K562 (cell line): ENCODE data around the gene ACBD6. TPM values are rescaled to one million over a fixed set of nuclear protein-coding genes. Genes with fewer than 3 reads are reported as not detected.
A peak's percentile ranks its signal among the peaks of the same experiment; 100 is the strongest.

ENCODE experiments used
- ATAC-seq: fragments of 200-7000 bp; cut with Tn5 transposase; 3 replicates; pipeline ENCODE4 v1.9.1; 2020; ENCODE audit warnings: moderate library complexity
- BruUV-seq: library from RNA; stranded (reverse); fragments of 400-500 nt; replicated peaks from 2 replicates; lab custom pipeline; 2021; lab: Mats Ljungman, UMichigan
- CTCF ChIA-PET: fragments of 300-600 bp; formaldehyde crosslinking; extraction: SDS; loops from one replicate; lab custom pipeline; 2021; ENCODE audit warnings: low intra/inter-chr PET ratio; lab: Yijun Ruan, JAX
- POLR2A ChIA-PET: fragments of 300-600, 350-650 bp; sonication (Branson Sonifier 250); formaldehyde crosslinking; extraction: SDS; loops from one replicate; lab custom pipeline; 2021; ENCODE audit warnings: antibody characterized with exemption, inconsistent platforms; lab: Yijun Ruan, JAX
- DNase-seq, 4 experiments: peaks; one replicate each; pipeline versions ENCODE4 v3.0.0 to v3.0.0-alpha.2; 2011 to 2018; ENCODE audit warnings: low spot score in 3 of 4, mixed read lengths in 3 of 4; ENCODE audit errors: extremely low read depth in 1 of 4
- FAIRE-seq: peaks from 2 replicates; lab custom pipeline; 2011; peaks lifted over from hg19 to GRCh38; lab: Jason Lieb, UNC
- H2AFZ ChIP-seq: 2 replicates; pipeline ENCODE4 v1.6.0; 2011; ENCODE audit warnings: low read depth, low read length, control low read depth, inconsistent platforms
- H3K27ac ChIP-seq: fragments of 200-600 bp; 3 replicates; pipeline ENCODE4 v1.8.0; 2011; ENCODE audit warnings: low read depth, mild to moderate bottlenecking, control low read depth, inconsistent platforms, low read length, moderate library complexity, mixed read lengths; ENCODE audit errors: extremely low read depth
- H3K27me3 ChIP-seq, 2 experiments: fragments of 300-600 bp in 1 of 2; 2 replicates in 1 of 2; 3 replicates in 1 of 2; pipeline versions ENCODE4 v1.6.0 to v1.8.0; 2011; ENCODE audit warnings: inconsistent platforms in 2 of 2, low read length in 2 of 2, mild to moderate bottlenecking in 1 of 2, mixed read lengths in 1 of 2, moderate library complexity in 1 of 2; ENCODE audit not compliant: control insufficient read depth in 2 of 2, insufficient read depth in 2 of 2
- H3K36me3 ChIP-seq: fragments of 300-600 bp; 3 replicates; pipeline ENCODE4 v1.8.0; 2011; ENCODE audit warnings: mild to moderate bottlenecking, low read length, inconsistent platforms; ENCODE audit not compliant: control insufficient read depth, insufficient read depth
- H3K4me1 ChIP-seq, 2 experiments: fragments of 200-600 bp in 1 of 2; replicated peaks in 1 of 2; 2 replicates in 1 of 2; 3 replicates in 1 of 2; pipeline versions ENCODE4 v1.5.1 to v1.8.0; 2011; ENCODE audit warnings: inconsistent platforms in 2 of 2, low read length in 2 of 2, mild to moderate bottlenecking in 1 of 2, mixed read lengths in 1 of 2, moderate library complexity in 1 of 2; ENCODE audit not compliant: control insufficient read depth in 2 of 2, insufficient read depth in 2 of 2
- H3K4me2 ChIP-seq: 2 replicates; pipeline ENCODE4 v1.6.1; 2011; ENCODE audit warnings: low read length, control low read depth, inconsistent platforms, mixed read lengths; ENCODE audit not compliant: insufficient read depth
- H3K4me3 ChIP-seq: fragments of 200-600 bp; sonication (generic), shearing (Covaris generic); 2 replicates; pipeline ENCODE4 v1.5.1; 2016; ENCODE audit warnings: control low read depth, inconsistent platforms
- H3K79me2 ChIP-seq: fragments of 200-600 bp; 3 replicates; pipeline ENCODE4 v1.8.0; 2011; ENCODE audit warnings: low read length, inconsistent platforms; ENCODE audit not compliant: control insufficient read depth, insufficient read depth
- H3K9ac ChIP-seq, 2 experiments: 2 replicates each; pipeline versions ENCODE4 v1.6.0 to v1.6.1; 2011; ENCODE audit warnings: low read depth in 2 of 2, low read length in 2 of 2, control low read depth in 1 of 2, inconsistent platforms in 1 of 2, mild to moderate bottlenecking in 1 of 2, mixed read lengths in 1 of 2; ENCODE audit not compliant: insufficient read depth in 1 of 2
- H3K9me1 ChIP-seq: one replicate; pipeline ENCODE4 v1.6.0; 2011; ENCODE audit warnings: inconsistent platforms, mild to moderate bottlenecking, low read length, moderate library complexity; ENCODE audit not compliant: control insufficient read depth, insufficient read depth
- H3K9me3 ChIP-seq: replicated peaks from 2 replicates; pipeline ENCODE4 v1.5.1; 2011; ENCODE audit warnings: low read depth, low read length, inconsistent platforms; ENCODE audit not compliant: control insufficient read depth, insufficient read depth
- H4K20me1 ChIP-seq: replicated peaks from 2 replicates; pipeline ENCODE4 v1.6.1; 2011; ENCODE audit warnings: low read length, inconsistent platforms, mixed read lengths; ENCODE audit not compliant: control insufficient read depth, insufficient read depth
- ATF3 ChIP-seq, 2 experiments: fragments of 450-650 bp in 1 of 2; sonication (generic) in 1 of 2; formaldehyde crosslinking in 1 of 2; IDR thresholded peaks in 1 of 2; conservative IDR thresholded peaks in 1 of 2; 2 replicates each; pipeline versions ENCODE4 v1.6.1 to v1.8.1; 2016 to 2023; ENCODE audit warnings: mild to moderate bottlenecking in 2 of 2, moderate library complexity in 2 of 2, inconsistent platforms in 1 of 2, missing genetic modification reagents in 1 of 2
- CC2D1A ChIP-seq: fragments of 450-650 bp; IDR thresholded peaks from 2 replicates; pipeline ENCODE4 v1.6.1; 2017; ENCODE audit warnings: mild to moderate bottlenecking
- CEBPG ChIP-seq, 3 experiments: fragments of 200-800 bp in 1 of 3; sonication (Bioruptor generic) in 1 of 3; sonication (generic) in 1 of 3; formaldehyde crosslinking in 1 of 3; IDR thresholded peaks in 2 of 3; conservative IDR thresholded peaks in 1 of 3; 2 replicates each; pipeline versions ENCODE4 v1.6.1 to v1.8.0; 2016 to 2022; ENCODE audit warnings: missing compliant biosample characterization in 2 of 3, missing genetic modification characterization in 2 of 3, mild to moderate bottlenecking in 1 of 3, missing genetic modification reagents in 1 of 3
- CHAMP1 ChIP-seq: fragments of 450-650 bp; IDR thresholded peaks from 2 replicates; pipeline ENCODE4 v1.6.1; 2016; ENCODE audit warnings: mild to moderate bottlenecking
- CTCF ChIP-seq, 3 experiments: IDR thresholded peaks in 2 of 3; conservative IDR thresholded peaks in 1 of 3; 2 replicates each; pipeline ENCODE4 v1.5.1; 2011 to 2012; ENCODE audit warnings: low read length in 3 of 3, mild to moderate bottlenecking in 3 of 3, control low read depth in 2 of 3, improper control_type of control experiment in 1 of 3, inconsistent platforms in 1 of 3, low read depth in 1 of 3, mixed read lengths in 1 of 3, moderate library complexity in 1 of 3; ENCODE audit not compliant: insufficient read depth in 2 of 3
- DPF2 ChIP-seq: fragments of 450-650 bp; IDR thresholded peaks from 2 replicates; pipeline ENCODE4 v1.6.1; 2016
- ETV6 ChIP-seq, 3 experiments: fragments of 150-350 bp in 1 of 3; sonication (generic) in 1 of 3; formaldehyde crosslinking in 1 of 3; IDR thresholded peaks; 2 replicates each; pipeline versions ENCODE4 v1.6.1 to v1.8.0; 2014 to 2022; ENCODE audit warnings: borderline replicate concordance in 2 of 3, low read depth in 2 of 3, antibody characterized with exemption in 1 of 3, low read length in 1 of 3, mild to moderate bottlenecking in 1 of 3, missing genetic modification reagents in 1 of 3
- HLTF ChIP-seq: fragments of 450-650 bp; IDR thresholded peaks from 2 replicates; pipeline ENCODE4 v1.6.1; 2016
- YY1 ChIP-seq, 3 experiments: IDR thresholded peaks; 2 replicates each; pipeline ENCODE4 v1.6.1; 2011; ENCODE audit warnings: low read length in 2 of 3, mild to moderate bottlenecking in 2 of 3, moderate library complexity in 2 of 3, borderline replicate concordance in 1 of 3, control low read depth in 1 of 3, low read depth in 1 of 3; ENCODE audit not compliant: insufficient read depth in 3 of 3, insufficient replicate concordance in 2 of 3, control insufficient read depth in 1 of 3, insufficient read length in 1 of 3; ENCODE audit errors: extremely low read depth in 1 of 3
- ZFP30 ChIP-seq: fragments of 250-450 bp; sonication (Bioruptor Pico); IDR thresholded peaks from 2 replicates; pipeline ENCODE4 v1.8.0; 2022; ENCODE audit warnings: moderate library complexity, mild to moderate bottlenecking, inconsistent platforms, borderline replicate concordance
- ZNF584 ChIP-seq: fragments of 200-800 bp; sonication (Bioruptor generic); IDR thresholded peaks from 2 replicates; pipeline ENCODE4 v1.6.1; 2016; ENCODE audit warnings: low read depth, mild to moderate bottlenecking, missing genetic modification characterization, missing compliant biosample characterization
- WGBS: fragments of 100-300 bp; shearing (Covaris generic); methylation state at CpG from one replicate; pipeline ENCODE4 v1.1.6; 2016; ENCODE audit warnings: low coverage, mixed read lengths; ENCODE audit not compliant: insufficient coverage; ENCODE audit errors: missing lambda C conversion rate; 5-methylcytosine and 5-hydroxymethylcytosine counted together
- in situ Hi-C: fragments of 300-500 bp; cut with MboI; formaldehyde crosslinking; loops from 4 replicates; pipeline ENCODE4 v1.15.0; 2018; ENCODE audit warnings: inconsistent platforms, mixed read lengths
- intact Hi-C: fragments of 100-400 bp; cut with micrococcal nuclease; formaldehyde crosslinking; loops from 2 replicates; pipeline ENCODE4 v1.14.2; 2022
- polyA plus RNA-seq, 8 experiments: library from polyadenylated mRNA; depleted of rRNA in 4 of 8; stranded (reverse) in 5 of 8; unstranded in 3 of 8; fragments of >200 nt; fragmentation: Nextera tagmentation in 2 of 8; fragmentation: Illumina TruSeq in 1 of 8; extraction: Ambion mirVana in 2 of 8; extraction: Trizol in 1 of 8; gene quantifications; 2 replicates each; pipeline versions ENCODE4 v1.2.1 to v1.2.3, GENCODE V29; 2011 to 2014; ENCODE audit warnings: inconsistent platforms in 1 of 8, missing spikeins in 1 of 8
- total RNA-seq, 7 experiments: library from RNA; depleted of rRNA in 6 of 7; stranded (reverse); fragments of >200 nt in 6 of 7; fragmentation: Illumina TruSeq in 2 of 7; extraction: Trizol in 2 of 7; gene quantifications; 2 replicates each; pipeline versions ENCODE4 v1.2.1 to v1.2.3, GENCODE V29; 2011 to 2021; ENCODE audit warnings: low replicate concordance in 1 of 7

The ACBD6 gene
- total and polyA plus RNA-seq, 9 of the 15 experiments (the other 6 are each of a cell fraction or from before 2014, with no cell fraction given): 16.9 to 107 (median 77.7) TPM

GRCh38 chr1:180507795-180508724 is 5.7 kb upstream of the ACBD6 start:
- ATAC-seq: peak; percentile 48
- POLR2A ChIA-PET: interaction anchor here (1.0 kb wide), 2 partner anchors 8 kb away, joined by 3 read pairs; no protein-coding TSS in a partner anchor
- Histone ChIP-seq H3K9me3 (no peaks in the 10 kb centered on the region), H3K9me1 (no peaks in the 10 kb centered on the region), H4K20me1 (no peaks in the 10 kb centered on the region), H3K79me2 (no peaks in the 10 kb centered on the region), H3K4me3 (no peak overlapping the region), H3K27me3 (no peaks in the 10 kb centered on the region), H3K4me1 (peaks cover 3 to 5% of the 10 kb centered on the region in 2 experiments; a peak in 2 of 5 replicates), H3K27ac (no peak overlapping the region), H3K9ac (no peak overlapping the region), H3K36me3 (no peaks in the 10 kb centered on the region), H3K4me2 (no peak overlapping the region), H2AFZ (peak overlapping the region; percentile 28)
- peak; percentile 55 to 60 (median 56) for DNase-seq
- no peak for FAIRE-seq
- in situ Hi-C loops: no loop called here
- BruUV-seq: no TSS peak
- 85% methylated on average over 13 of the region's 15 CpGs for WGBS
- intact Hi-C loops: no loop called here
- CTCF ChIA-PET: interaction anchor here (0.7 to 0.9 kb wide), 2 partner anchors 9 to 121 kb away, joined by 3 read pairs; no protein-coding TSS in a partner anchor
- TF ChIP-seq CHAMP1 (0 out of 2 replicates have a peak, but pooled peaks have one; percentile 27), ATF3 (IDR thresholded peaks at IDR 0.05) (peak; percentile 94), ATF3 (CRISPR knock-in tag; conservative IDR thresholded peaks at IDR 0.05) (no peak), DPF2 (peak; percentile 52; the same call in 1 of the 2 replicates), ZFP30 (CRISPR knock-in tag) (no peak), YY1 (IDR thresholded peaks at IDR 0.05; ENCODE audit: borderline replicate concordance in 1 of 3, control insufficient read depth in 1 of 3, extremely low read depth in 1 of 3, insufficient read depth in 3 of 3, insufficient read length in 1 of 3, insufficient replicate concordance in 2 of 3, low read depth in 1 of 3, low read length in 2 of 3) (peak in 1 of 3 experiments; percentile 83), CTCF (IDR thresholded peaks at IDR 0.05 in 2 of 3, conservative IDR thresholded peaks at IDR 0.05 in 1 of 3; ENCODE audit: insufficient read depth in 2 of 3, low read depth in 1 of 3, low read length in 3 of 3) (peak; percentile 7 to 34 (median 17); a peak in 3 of 6 replicates), ETV6 (IDR thresholded peaks at IDR 0.05; ENCODE audit: borderline replicate concordance in 1 of 2, low read depth in 2 of 2, low read length in 1 of 2) (no peak), ETV6 (CRISPR knock-in tag; IDR thresholded peaks at IDR 0.05; ENCODE audit: borderline replicate concordance) (no peak), CEBPG (CRISPR knock-in tag; IDR thresholded peaks at IDR 0.05) (no peak), CEBPG (tag; conservative IDR thresholded peaks at IDR 0.05 in 1 of 2, IDR thresholded peaks at IDR 0.05 in 1 of 2) (0 out of 4 replicates have a peak, but pooled peaks of 1 of the 2 experiments have one; percentile 13), HLTF (peak; percentile 80; the same call in 1 of the 2 replicates), CC2D1A (peak; percentile 37; the same call in 1 of the 2 replicates), ZNF584 (no peak)
